NCI-H748 (cell line): Measurements from ENCODE around the gene SLC41A2.
"Not testable (repeated sequence)": the region's sequence is repeated elsewhere in the genome, so short reads cannot be mapped to it uniquely, and the experiment has no call there.

ENCODE experiments used
- DNase-seq: peaks from one replicate; lab custom pipeline; 2025; ENCODE audit not compliant: unreplicated experiment; lab: John Stamatoyannopoulos, UW

Gene SLC41A2

DNA sequence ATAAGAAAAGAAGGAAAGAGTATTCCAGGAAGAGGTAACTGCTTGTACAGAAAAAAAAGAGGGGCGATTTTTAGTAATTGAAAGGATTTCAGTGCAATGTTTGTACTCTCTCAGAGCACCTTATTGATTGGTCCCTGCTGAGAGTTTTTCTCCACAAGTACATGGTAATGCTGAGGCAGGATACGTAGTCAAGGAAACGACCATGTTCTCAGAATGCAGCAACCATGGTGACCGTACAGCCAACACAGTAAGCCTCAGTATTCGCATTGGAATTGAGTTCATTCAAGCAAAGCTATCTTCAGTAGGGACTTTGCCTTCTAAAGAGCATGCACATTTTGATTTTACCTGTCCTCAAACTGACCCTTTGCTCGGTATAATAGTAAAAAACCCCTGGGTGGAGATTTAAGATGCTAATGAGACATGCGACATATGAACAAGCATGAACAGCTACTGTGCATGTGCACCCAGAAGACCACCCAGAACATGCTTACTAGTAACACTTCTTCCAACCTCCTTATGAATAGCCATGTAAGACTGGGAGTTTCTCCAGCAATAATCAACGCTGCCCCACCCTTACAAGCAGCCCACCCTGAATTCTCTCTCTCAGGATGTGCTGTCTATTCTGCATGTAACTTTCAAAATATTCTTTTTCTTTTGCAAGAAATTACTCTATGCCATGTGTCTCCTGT is 6.2 kb upstream of the SLC41A2 start:
- DNase-seq, result peak; percentile 90

DNA sequence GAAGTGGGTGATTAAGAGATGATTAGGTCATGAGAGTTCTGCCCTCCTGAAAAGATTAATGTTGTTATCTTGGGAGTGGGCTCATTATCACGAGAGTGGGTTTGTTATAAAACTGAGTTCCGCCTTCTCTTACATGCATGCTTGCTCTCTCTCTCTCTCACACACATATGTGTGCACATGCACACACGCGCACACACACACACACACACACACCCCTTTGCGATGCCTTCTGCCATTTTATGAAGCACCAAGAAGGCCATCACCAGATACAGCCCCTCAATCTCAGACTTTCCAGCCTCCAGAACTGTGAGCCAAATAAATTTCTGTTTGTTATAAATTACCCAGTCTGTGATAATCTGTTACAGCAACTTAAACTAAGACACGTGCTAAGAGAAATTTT is 5.7 kb upstream of the SLC41A2 start:
- DNase-seq, result peak; percentile 31

GRCh38 chr12:104960464-104960863 is 2.4 kb upstream of the SLC41A2 start:
- DNase-seq, result no peak

GRCh38 chr12:104959335-104959841 is 1.3 kb upstream of the SLC41A2 start:
- no peak for DNase-seq

DNA sequence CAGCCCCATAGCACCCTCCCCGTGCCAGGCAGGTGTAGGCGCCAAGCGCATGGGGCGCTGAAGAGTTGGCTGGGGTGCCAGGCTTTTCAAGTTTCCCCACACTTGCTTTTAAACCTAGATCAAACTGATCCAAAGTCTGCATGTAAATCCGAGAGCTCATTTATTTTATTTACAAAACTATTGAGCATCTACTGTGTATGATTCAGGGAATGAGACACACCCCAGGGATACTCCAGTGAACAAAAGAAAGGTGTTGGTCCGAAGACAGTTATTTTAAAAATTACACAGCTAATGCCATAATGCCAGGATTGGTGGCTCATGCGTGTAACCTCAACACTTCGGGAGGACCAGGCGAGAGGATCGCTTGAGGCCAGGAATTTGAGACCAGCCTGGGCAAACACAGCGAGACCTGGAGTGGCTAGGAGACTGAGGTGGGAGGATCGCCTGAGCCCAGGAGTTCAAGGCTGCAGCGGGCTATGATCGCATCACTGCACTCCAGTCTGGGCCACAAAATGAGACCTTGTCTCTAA is 780 bp upstream of the SLC41A2 start:
- peak; percentile 58 for DNase-seq

GRCh38 chr12:104957719-104958000 is 430 bp downstream of the SLC41A2 start:
- DNase-seq, result peak; percentile 81

GRCh38 chr12:104956870-104957718 is 996 bp downstream of the SLC41A2 start:
- peak; percentile 6 for DNase-seq

DNA sequence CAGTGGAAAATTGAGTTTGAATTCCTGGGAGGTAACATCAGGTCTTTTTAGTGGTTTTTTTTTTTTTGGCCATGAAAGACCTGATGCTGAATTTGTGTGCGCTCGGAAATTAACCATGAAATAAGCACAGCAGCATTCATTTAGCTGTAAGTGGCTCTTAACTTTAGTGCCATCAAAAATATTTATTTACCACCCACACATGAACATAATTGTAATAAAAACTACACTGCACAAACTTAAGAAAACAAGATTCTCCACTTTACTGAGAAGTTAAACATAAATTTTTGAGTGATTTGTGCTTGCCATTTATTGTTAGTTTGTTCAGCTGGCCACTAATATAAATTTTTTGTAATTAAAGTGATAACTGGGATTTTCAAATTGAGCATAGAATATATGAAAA is 2.4 kb downstream of the SLC41A2 start:
- DNase-seq, result no peak

GRCh38 chr12:104953323-104953722 is 4.8 kb downstream of the SLC41A2 start:
- no peak for DNase-seq

- no peak for DNase-seq
Observed at GRCh38 chr12:104952816-104953215, 5.3 kb downstream of the SLC41A2 start.

GRCh38 chr12:104951759-104952509 is 6.2 kb downstream of the SLC41A2 start:
- no peak for DNase-seq

GRCh38 chr12:104948716-104949115 is 9.4 kb downstream of the SLC41A2 start:
- not testable (repeated sequence) for DNase-seq

- DNase-seq, result no peak
Observed at GRCh38 chr12:104944252-104944651, 13.8 kb downstream of the SLC41A2 start.

DNA sequence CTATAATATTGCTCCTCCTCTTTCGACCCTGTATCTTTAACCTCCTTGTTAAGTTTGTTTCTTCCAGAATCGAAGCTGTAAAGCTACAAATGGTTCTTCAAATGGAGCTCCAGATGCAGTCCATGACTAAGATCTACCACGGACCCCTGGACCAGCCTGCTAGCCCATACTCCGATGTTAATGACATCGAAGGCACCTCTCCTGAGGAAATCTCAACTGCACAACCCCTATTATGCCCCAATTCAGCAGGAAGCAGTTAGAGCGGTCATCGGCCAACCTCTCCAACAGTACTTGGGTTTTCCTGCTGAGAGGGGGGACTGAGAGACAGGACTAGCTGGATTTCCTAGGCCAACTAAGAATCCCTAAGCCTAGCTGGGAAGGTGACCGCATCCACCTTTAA is 14.7 kb downstream of the SLC41A2 start:
- DNase-seq, result not testable (repeated sequence)

GRCh38 chr12:104942075-104942474 is 16.0 kb downstream of the SLC41A2 start:
- no peak for DNase-seq

DNA sequence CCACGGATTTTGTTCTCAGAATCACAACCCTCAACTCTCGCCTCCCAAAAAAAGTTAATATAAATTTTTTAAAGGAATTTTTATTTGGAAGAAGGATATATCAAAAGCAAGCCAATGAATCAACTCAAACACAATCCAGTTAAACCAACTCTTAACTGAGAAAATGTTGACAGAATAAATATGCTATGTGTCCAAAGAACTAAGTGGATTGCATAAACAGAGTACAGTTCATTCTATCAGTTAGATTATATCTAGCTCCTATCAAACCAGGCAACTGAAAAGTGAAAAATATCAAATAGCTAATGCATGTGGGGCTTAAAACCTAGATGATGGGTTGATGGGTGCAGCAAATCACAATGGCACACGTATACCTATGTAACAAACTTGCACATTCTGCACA is 16.6 kb downstream of the SLC41A2 start:
- DNase-seq, result no peak

DNA sequence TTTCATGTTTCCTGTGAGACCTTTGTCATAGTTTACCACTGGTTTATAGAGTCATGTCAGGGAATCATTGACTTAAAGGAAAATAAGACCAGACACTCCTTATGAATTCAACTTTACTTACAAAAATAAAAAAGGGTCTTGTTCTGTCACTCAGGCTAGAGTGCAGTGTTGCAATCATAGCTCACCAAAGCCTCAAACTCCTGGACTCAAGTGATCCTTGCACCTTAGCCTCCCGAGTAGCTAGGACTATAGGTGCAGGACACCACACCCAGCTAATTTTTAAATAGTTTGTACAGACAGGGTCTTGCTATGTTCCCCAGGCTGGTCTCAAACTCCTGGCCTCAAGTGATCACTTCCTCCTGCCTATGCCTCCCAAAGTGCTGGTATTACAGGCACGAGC is 19.0 kb downstream of the SLC41A2 start:
- no peak for DNase-seq

- no peak for DNase-seq
Observed at GRCh38 chr12:104938371-104938770, 19.7 kb downstream of the SLC41A2 start.

DNA sequence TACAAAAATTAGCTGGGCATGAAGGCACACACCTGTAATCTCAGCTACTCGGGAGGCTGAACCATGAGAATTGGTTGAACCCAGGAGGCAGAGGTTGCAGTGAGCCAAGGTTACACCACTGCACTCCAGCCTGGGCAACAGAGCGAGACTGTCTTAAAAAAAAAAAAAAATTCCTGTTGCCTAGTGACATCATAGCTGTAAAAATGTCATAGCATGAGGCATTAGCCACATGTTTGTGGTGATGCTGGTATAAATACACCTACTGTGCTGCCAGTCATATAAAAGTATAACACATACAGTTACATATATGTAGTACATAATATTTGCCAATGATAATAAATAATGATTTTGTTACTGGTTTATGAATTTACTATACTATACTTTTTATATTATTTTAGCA is 22.2 kb downstream of the SLC41A2 start:
- no peak for DNase-seq

- no peak for DNase-seq
Observed at GRCh38 chr12:104933778-104934177, 24.3 kb downstream of the SLC41A2 start.

DNA sequence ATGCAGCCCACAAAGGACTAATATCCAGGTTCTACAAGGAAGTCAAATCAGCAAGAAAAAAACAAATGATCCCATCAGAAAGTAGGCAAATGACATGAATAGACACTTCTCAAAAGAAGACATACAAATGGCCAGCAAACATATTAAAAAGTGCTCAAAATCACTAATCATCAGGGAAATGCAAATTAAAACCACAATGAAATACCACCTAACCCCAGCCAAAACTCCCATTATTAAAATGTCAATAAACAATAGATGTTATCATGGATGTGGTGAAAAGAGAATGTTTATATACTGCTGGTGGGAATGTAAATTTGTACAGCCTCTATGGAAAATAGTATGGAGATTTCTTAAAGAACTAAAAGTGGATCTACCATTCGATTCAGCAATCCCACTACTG is 25.0 kb downstream of the SLC41A2 start:
- DNase-seq, result no peak
